ENCODE data around the gene IDH2.

Gene IDH2

GRCh38 chr15:90097475-90097874, 4.8 kb downstream of the IDH2 start:
- Histone ChIP-seq H3K27ac (ENCODE audit: low read depth, low read length) (no peak overlapping the region), H3K4me1 (ENCODE audit: control insufficient read depth, insufficient read depth, low read length) (peaks cover 29% of the 10 kb centered on the region)

DNA sequence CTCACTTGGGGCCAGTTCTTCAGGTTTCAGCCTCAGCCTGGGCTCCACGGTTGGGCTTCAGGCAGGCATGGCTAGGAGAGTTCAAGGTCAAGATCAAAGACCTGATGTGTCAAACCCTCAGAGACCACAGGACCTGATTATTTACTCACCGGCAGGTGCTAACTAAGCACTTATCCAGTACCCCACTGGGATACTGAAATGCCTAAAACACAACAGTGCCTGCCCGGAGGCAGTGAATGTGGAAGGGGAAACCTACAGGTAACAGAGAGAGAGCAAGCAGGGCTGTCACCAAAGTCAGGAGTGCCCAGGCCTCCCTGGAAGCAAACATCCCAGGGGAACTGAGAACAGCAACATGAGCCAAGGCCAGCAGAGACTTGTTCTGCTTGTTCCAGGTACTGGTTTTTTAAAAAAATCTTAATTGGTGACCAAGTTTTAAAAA, 6.7 kb downstream of the IDH2 start:
- peaks cover 5% of the 10 kb centered on the region; the same call in 1 of the 2 replicates for H3K36me3 ChIP-seq (ENCODE audit: control insufficient read depth, insufficient read depth, low read length)
- H3K27ac ChIP-seq (ENCODE audit: low read depth, low read length): no peak overlapping the region

More at GRCh38 chr15:90097475-90097874, 4.8 kb downstream of the IDH2 start:
- Histone ChIP-seq H3K4me3 (ENCODE audit: low read depth, low read length) (no peak overlapping the region), H3K9me3 (ENCODE audit: control insufficient read depth, insufficient read depth, low read depth, low read length) (no peaks in the 10 kb centered on the region), H3K27me3 (ENCODE audit: control insufficient read depth, insufficient read depth, low read length) (peaks cover 5% of the 10 kb centered on the region), H3K9ac (ENCODE audit: low read length) (no peak overlapping the region), H3K36me3 (ENCODE audit: control insufficient read depth, insufficient read depth, low read length) (no peaks in the 10 kb centered on the region)

DNA sequence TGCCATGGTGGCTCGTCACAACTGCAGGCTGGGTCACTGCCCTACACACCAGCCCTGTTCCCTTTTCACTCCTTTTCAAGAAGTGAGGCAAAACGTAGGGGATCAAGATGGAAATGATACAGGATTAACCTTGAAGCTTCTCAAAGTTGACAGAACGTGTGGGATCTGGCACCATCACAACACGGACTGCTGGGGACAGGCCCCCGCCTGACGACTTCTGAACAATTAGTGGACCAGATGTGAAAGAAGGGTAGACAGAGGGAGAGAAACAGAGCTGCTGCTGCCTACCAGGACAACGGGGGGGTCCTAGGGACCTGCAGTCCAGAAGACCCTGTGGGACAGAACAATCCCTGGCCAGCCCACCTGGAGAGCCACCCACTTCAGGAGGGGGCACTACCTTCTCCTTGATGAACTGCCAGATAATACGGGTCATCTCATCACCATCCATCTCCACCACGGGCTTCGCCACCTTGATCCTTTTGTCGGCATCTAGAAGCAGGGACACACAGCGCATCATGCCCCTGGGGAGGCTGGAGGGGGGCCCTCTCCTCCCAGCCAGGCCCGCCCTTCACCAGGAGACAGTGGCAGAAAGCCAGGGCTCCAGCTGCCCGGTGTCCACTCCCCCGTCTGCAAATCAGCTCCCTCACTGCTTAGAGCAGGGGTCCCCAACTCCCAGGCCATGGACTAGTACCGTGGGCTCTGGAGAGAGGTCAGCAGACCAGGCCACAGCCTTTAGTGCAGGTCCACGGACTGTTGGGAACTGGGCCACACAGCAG, 10.9 kb downstream of the IDH2 start:
- Histone ChIP-seq H3K9me3 (ENCODE audit: control insufficient read depth, insufficient read depth, low read depth, low read length) (peaks cover 3% of the 10 kb centered on the region; the same call in 1 of the 2 replicates), H3K36me3 (ENCODE audit: control insufficient read depth, insufficient read depth, low read length) (peaks cover 33% of the 10 kb centered on the region), H3K4me1 (ENCODE audit: control insufficient read depth, insufficient read depth, low read length) (peaks cover 8% of the 10 kb centered on the region), H3K4me3 (ENCODE audit: low read depth, low read length) (no peak overlapping the region), H3K27me3 (ENCODE audit: control insufficient read depth, insufficient read depth, low read length) (no peaks in the 10 kb centered on the region; the same call in 1 of the 2 replicates), H3K9ac (ENCODE audit: low read length) (no peak overlapping the region), H3K27ac (ENCODE audit: low read depth, low read length) (no peak overlapping the region)

More for the DNA sequence above, 6.7 kb downstream of the IDH2 start:
- H3K27me3 ChIP-seq (ENCODE audit: control insufficient read depth, insufficient read depth, low read length): no peaks in the 10 kb centered on the region; the same call in 1 of the 2 replicates
- H3K4me3 ChIP-seq (ENCODE audit: low read depth, low read length): no peak overlapping the region
- H3K9me3 ChIP-seq (ENCODE audit: control insufficient read depth, insufficient read depth, low read depth, low read length): peaks cover 3% of the 10 kb centered on the region; the same call in 1 of the 2 replicates
- peaks cover 22% of the 10 kb centered on the region for H3K4me1 ChIP-seq (ENCODE audit: control insufficient read depth, insufficient read depth, low read length)
- no peak overlapping the region for H3K9ac ChIP-seq (ENCODE audit: low read length)

DNA sequence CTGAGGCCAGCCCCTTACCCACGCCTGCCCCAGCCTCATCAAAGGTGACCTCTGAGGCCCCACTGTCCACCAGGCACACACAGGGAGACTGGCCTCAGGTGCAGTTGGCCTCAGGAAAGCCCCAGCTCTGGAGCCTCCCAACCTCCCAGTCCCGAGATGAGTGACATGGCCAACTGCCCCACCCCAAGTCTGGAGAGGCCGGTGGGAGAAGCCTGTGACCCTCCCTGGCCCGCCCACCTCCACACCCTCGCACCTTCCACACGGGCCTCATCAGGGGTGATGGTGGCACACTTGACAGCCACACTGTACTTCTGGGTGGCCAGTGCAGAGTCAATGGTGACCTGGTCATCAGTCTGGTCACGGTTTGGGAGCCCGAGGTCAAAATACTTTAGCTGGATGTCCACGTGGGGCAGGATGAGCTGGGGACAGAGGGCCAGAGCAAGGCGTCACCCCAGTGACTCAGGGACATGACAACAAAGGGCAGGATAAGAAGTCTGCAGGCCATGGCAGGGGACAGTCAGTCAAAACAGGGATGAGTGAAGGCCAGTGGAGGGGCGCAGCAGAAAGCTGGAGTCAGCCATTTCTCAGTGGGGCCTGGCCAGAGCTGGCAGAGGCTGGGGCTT, 11.9 kb downstream of the IDH2 start:
- no peaks in the 10 kb centered on the region; the same call in 1 of the 2 replicates for H3K27me3 ChIP-seq (ENCODE audit: control insufficient read depth, insufficient read depth, low read length)
- peaks cover 33% of the 10 kb centered on the region for H3K36me3 ChIP-seq (ENCODE audit: control insufficient read depth, insufficient read depth, low read length)
- H3K9ac ChIP-seq (ENCODE audit: low read length): no peak overlapping the region

DNA sequence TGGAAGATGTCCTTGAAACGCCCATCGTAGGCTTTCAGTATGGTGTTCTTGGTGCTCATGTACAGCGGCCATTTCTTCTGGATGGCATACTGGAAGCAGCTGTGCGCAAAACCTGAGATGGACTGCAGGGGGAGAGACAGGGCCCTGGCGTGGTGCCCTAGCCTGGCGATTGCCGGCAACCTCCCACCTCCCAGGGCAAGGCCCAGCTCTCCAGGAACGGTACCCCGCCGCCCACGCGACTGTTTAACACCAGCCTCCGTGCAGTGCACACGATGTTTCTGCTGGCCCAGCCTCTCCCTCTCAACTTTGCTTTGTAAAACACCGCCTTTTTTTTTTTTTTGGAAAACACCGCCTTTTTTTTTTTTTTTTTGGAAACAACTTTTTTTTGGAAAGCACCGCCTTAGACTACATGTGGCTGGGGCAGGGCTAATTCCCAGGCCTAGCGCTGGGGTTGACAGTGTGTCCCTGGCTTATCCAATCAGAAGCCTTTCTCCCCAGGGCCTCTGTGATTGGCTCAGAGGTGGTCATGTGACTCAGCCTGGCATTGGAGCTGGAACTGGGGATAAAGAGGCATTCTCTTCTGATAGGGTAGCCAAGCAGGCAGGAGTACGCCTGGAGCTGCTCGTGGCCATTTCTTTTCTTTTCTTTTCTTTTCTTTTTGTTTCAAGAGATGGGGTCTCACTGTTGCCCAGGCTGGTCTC, 14.7 kb downstream of the IDH2 start:
- Histone ChIP-seq H3K27ac (ENCODE audit: low read depth, low read length) (no peak overlapping the region), H3K36me3 (ENCODE audit: control insufficient read depth, insufficient read depth, low read length) (peaks cover 49% of the 10 kb centered on the region), H3K9ac (ENCODE audit: low read length) (no peak overlapping the region), H3K27me3 (ENCODE audit: control insufficient read depth, insufficient read depth, low read length) (no peaks in the 10 kb centered on the region), H3K4me1 (ENCODE audit: control insufficient read depth, insufficient read depth, low read length) (no peaks in the 10 kb centered on the region), H3K4me3 (ENCODE audit: low read depth, low read length) (no peak overlapping the region), H3K9me3 (ENCODE audit: control insufficient read depth, insufficient read depth, low read depth, low read length) (peaks cover 3% of the 10 kb centered on the region; the same call in 1 of the 2 replicates)

More for the DNA sequence above, 11.9 kb downstream of the IDH2 start:
- H3K4me1 ChIP-seq (ENCODE audit: control insufficient read depth, insufficient read depth, low read length): peaks cover 7% of the 10 kb centered on the region
- H3K27ac ChIP-seq (ENCODE audit: low read depth, low read length): no peak overlapping the region
- H3K4me3 ChIP-seq (ENCODE audit: low read depth, low read length): no peak overlapping the region
- H3K9me3 ChIP-seq (ENCODE audit: control insufficient read depth, insufficient read depth, low read depth, low read length): peaks cover 3% of the 10 kb centered on the region; the same call in 1 of the 2 replicates

DNA sequence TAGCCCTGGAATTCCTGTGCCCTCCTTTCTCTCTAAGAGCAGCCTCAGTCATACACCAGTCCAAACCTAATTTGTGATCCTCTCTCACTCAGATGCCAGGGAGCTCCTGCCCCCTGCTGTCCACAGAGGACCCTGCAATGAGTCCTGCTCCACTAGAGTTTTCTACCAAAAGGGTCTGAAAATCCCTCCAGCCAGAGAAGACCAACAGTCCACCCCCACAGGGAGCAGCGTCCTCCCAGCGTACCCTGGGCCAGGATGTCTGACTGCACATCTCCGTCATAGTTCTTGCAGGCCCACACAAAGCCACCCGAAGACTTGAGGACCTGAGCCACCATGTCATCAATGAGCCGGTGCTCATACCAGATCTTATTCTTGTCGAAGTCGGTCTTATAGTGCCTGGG, 15.4 kb downstream of the IDH2 start:
- H3K27ac ChIP-seq (ENCODE audit: low read depth, low read length): no peak overlapping the region
- no peak overlapping the region for H3K9ac ChIP-seq (ENCODE audit: low read length)
- no peaks in the 10 kb centered on the region for H3K9me3 ChIP-seq (ENCODE audit: control insufficient read depth, insufficient read depth, low read depth, low read length)
- peaks cover 49% of the 10 kb centered on the region for H3K36me3 ChIP-seq (ENCODE audit: control insufficient read depth, insufficient read depth, low read length)
- no peak overlapping the region for H3K4me3 ChIP-seq (ENCODE audit: low read depth, low read length)
- H3K4me1 ChIP-seq (ENCODE audit: control insufficient read depth, insufficient read depth, low read length): peaks cover 6% of the 10 kb centered on the region; the same call in 1 of the 2 replicates
- no peaks in the 10 kb centered on the region for H3K27me3 ChIP-seq (ENCODE audit: control insufficient read depth, insufficient read depth, low read length)

DNA sequence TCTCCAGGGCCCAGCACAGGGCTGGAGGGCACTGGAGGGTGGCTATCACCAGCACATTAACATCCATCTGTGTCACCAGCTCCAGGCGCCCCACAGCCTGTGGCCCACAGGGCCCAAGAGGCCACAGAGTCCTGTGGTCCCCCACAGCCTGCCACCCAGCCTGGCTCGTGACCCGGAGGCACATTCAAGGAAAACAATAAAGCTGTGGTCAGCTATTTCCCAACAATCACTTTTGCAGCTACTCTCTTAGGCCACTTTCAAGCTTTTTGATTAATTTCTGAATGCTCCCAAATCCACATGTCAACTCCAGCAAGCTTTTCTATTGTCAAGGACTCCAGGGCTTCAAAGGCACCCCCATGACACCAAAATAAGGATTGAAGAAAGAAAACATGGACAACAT, 16.7 kb downstream of the IDH2 start:
- Histone ChIP-seq H3K4me1 (ENCODE audit: control insufficient read depth, insufficient read depth, low read length) (peaks cover 12% of the 10 kb centered on the region; the same call in 1 of the 2 replicates), H3K4me3 (ENCODE audit: low read depth, low read length) (no peak overlapping the region), H3K27ac (ENCODE audit: low read depth, low read length) (no peak overlapping the region), H3K9me3 (ENCODE audit: control insufficient read depth, insufficient read depth, low read depth, low read length) (no peaks in the 10 kb centered on the region), H3K27me3 (ENCODE audit: control insufficient read depth, insufficient read depth, low read length) (no peaks in the 10 kb centered on the region), H3K36me3 (ENCODE audit: control insufficient read depth, insufficient read depth, low read length) (peaks cover 45% of the 10 kb centered on the region), H3K9ac (ENCODE audit: low read length) (no peak overlapping the region)

GRCh38 chr15:90084876-90085423, 17.3 kb downstream of the IDH2 start:
- Histone ChIP-seq H3K36me3 (ENCODE audit: control insufficient read depth, insufficient read depth, low read length) (peaks cover 45% of the 10 kb centered on the region), H3K9ac (ENCODE audit: low read length) (no peak overlapping the region), H3K4me1 (ENCODE audit: control insufficient read depth, insufficient read depth, low read length) (peaks cover 12% of the 10 kb centered on the region; the same call in 1 of the 2 replicates), H3K9me3 (ENCODE audit: control insufficient read depth, insufficient read depth, low read depth, low read length) (no peaks in the 10 kb centered on the region), H3K27me3 (ENCODE audit: control insufficient read depth, insufficient read depth, low read length) (no peaks in the 10 kb centered on the region), H3K4me3 (ENCODE audit: low read depth, low read length) (no peak overlapping the region), H3K27ac (ENCODE audit: low read depth, low read length) (no peak overlapping the region)

GRCh38 chr15:90083954-90084607, 18.2 kb downstream of the IDH2 start:
- H3K27ac ChIP-seq (ENCODE audit: low read depth, low read length): no peak overlapping the region
- H3K4me1 ChIP-seq (ENCODE audit: control insufficient read depth, insufficient read depth, low read length): peaks cover 12% of the 10 kb centered on the region; the same call in 1 of the 2 replicates
- H3K4me3 ChIP-seq (ENCODE audit: low read depth, low read length): no peak overlapping the region
- H3K27me3 ChIP-seq (ENCODE audit: control insufficient read depth, insufficient read depth, low read length): no peaks in the 10 kb centered on the region
- H3K9ac ChIP-seq (ENCODE audit: low read length): no peak overlapping the region
- H3K36me3 ChIP-seq (ENCODE audit: control insufficient read depth, insufficient read depth, low read length): peaks cover 46% of the 10 kb centered on the region
- no peaks in the 10 kb centered on the region for H3K9me3 ChIP-seq (ENCODE audit: control insufficient read depth, insufficient read depth, low read depth, low read length)

DNA sequence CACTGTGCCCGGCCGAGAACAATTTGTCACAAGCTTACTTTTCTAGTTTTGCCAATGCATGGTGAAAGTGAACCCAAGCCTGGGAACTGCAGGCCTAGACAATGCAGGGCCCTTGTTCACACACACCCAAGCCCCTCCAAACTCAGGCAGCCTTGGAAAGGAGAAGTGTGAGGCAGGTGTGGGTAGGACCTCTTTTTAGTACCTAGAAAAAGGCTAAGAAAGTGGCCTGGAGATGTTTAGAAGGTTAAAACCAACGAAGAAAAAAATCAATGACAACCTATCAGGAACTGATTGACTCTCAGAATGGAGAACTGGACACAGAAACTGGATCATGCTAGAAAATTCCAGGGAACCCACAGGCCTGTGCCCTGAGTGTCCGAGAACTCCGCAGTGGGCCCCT, 18.8 kb downstream of the IDH2 start:
- Histone ChIP-seq H3K4me1 (ENCODE audit: control insufficient read depth, insufficient read depth, low read length) (peaks cover 12% of the 10 kb centered on the region; the same call in 1 of the 2 replicates), H3K9me3 (ENCODE audit: control insufficient read depth, insufficient read depth, low read depth, low read length) (no peaks in the 10 kb centered on the region), H3K27me3 (ENCODE audit: control insufficient read depth, insufficient read depth, low read length) (no peaks in the 10 kb centered on the region), H3K9ac (ENCODE audit: low read length) (no peak overlapping the region), H3K4me3 (ENCODE audit: low read depth, low read length) (no peak overlapping the region), H3K27ac (ENCODE audit: low read depth, low read length) (no peak overlapping the region), H3K36me3 (ENCODE audit: control insufficient read depth, insufficient read depth, low read length) (peaks cover 47% of the 10 kb centered on the region)

All from HUES6 (cell line).